Measurements from ENCODE around the gene MARCHF9.

- TF ChIP-seq POLR2AphosphoS5 (IDR thresholded peaks at IDR 0.05) (no peak), EP300 (IDR thresholded peaks at IDR 0.05) (no peak)
- TF ChIP-seq, protein P1, sequence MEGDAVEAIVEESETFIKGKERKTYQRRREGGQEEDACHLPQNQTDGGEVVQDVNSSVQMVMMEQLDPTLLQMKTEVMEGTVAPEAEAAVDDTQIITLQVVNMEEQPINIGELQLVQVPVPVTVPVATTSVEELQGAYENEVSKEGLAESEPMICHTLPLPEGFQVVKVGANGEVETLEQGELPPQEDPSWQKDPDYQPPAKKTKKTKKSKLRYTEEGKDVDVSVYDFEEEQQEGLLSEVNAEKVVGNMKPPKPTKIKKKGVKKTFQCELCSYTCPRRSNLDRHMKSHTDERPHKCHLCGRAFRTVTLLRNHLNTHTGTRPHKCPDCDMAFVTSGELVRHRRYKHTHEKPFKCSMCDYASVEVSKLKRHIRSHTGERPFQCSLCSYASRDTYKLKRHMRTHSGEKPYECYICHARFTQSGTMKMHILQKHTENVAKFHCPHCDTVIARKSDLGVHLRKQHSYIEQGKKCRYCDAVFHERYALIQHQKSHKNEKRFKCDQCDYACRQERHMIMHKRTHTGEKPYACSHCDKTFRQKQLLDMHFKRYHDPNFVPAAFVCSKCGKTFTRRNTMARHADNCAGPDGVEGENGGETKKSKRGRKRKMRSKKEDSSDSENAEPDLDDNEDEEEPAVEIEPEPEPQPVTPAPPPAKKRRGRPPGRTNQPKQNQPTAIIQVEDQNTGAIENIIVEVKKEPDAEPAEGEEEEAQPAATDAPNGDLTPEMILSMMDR (IDR thresholded peaks at IDR 0.05): no peak
Observed at GRCh38 chr12:57729321-57729844, 25.5 kb upstream of the MARCHF9 start.
